Stimulated activated memory B cell treated with anti-CD40 and anti-IgM and Interleukin-4, amounts not matched to agents 10 μg/mL and 1 μg/mL and 100 μg/mL, for 72 hours (primary cell): ENCODE data around the gene SLCO2A1.

Experiments used
- ATAC-seq: fragments of 150-1000 bp; cut with Tn5 transposase; 2 replicates; pipeline ENCODE4 v1.10.0; 2021
- H3K27ac Mint-ChIP-seq: one replicate; pipeline ENCODE4 v1.8.0; 2022; ENCODE audit warnings: mild to moderate bottlenecking, mixed read lengths
- H3K27me3 Mint-ChIP-seq: one replicate; pipeline ENCODE4 v1.8.0; 2022; ENCODE audit warnings: mixed read lengths
- H3K36me3 Mint-ChIP-seq: one replicate; pipeline ENCODE4 v1.8.0; 2022; ENCODE audit warnings: mixed read lengths
- H3K4me1 Mint-ChIP-seq: one replicate; pipeline ENCODE4 v1.8.0; 2022; ENCODE audit warnings: mixed read lengths
- H3K4me3 Mint-ChIP-seq: one replicate; pipeline ENCODE4 v1.8.0; 2022; ENCODE audit warnings: mild to moderate bottlenecking, moderate library complexity, mixed read lengths
- H3K9me3 Mint-ChIP-seq: one replicate; pipeline ENCODE4 v1.8.0; 2022; ENCODE audit warnings: mixed read lengths

Gene SLCO2A1

GRCh38 chr3:134030379-134031347 is 938 bp upstream of the SLCO2A1 start:
- Mint-ChIP-seq H3K27me3 (peaks cover 57% of the 10 kb centered on the region), H3K27ac (no peak overlapping the region), H3K4me1 (peaks cover 8% of the 10 kb centered on the region), H3K9me3 (no peaks in the 10 kb centered on the region), H3K36me3 (no peaks in the 10 kb centered on the region), H3K4me3 (peak overlapping the region; percentile 48)
- no peak for ATAC-seq

- Mint-ChIP-seq H3K9me3 (no peaks in the 10 kb centered on the region), H3K36me3 (no peaks in the 10 kb centered on the region), H3K4me3 (peak overlapping the region; percentile 27), H3K27ac (no peak overlapping the region), H3K27me3 (peaks cover 49% of the 10 kb centered on the region), H3K4me1 (peaks cover 8% of the 10 kb centered on the region)
- ATAC-seq, result no peak
These were observed 430 bp downstream of the SLCO2A1 start for GRCh38 chr3:134029256-134029733.

- Mint-ChIP-seq H3K36me3 (no peaks in the 10 kb centered on the region), H3K4me3 (peak overlapping the region; percentile 28), H3K27ac (no peak overlapping the region), H3K4me1 (peaks cover 8% of the 10 kb centered on the region), H3K27me3 (peaks cover 48% of the 10 kb centered on the region), H3K9me3 (no peaks in the 10 kb centered on the region)
- ATAC-seq, result no peak
These were observed 1.1 kb downstream of the SLCO2A1 start for GRCh38 chr3:134028486-134029255.

- Mint-ChIP-seq H3K4me1 (peaks cover 8% of the 10 kb centered on the region), H3K4me3 (no peak overlapping the region), H3K36me3 (no peaks in the 10 kb centered on the region), H3K9me3 (no peaks in the 10 kb centered on the region), H3K27ac (no peak overlapping the region), H3K27me3 (peaks cover 38% of the 10 kb centered on the region)
- no peak for ATAC-seq
These were observed 2.1 kb downstream of the SLCO2A1 start for GRCh38 chr3:134027631-134028030.

GRCh38 chr3:134020135-134020680 is 9.5 kb downstream of the SLCO2A1 start:
- no peaks in the 10 kb centered on the region for H3K36me3 Mint-ChIP-seq
- ATAC-seq, result no peak
- peaks cover 14% of the 10 kb centered on the region for H3K27me3 Mint-ChIP-seq
- H3K4me1 Mint-ChIP-seq, result no peaks in the 10 kb centered on the region
- no peak overlapping the region for H3K27ac Mint-ChIP-seq
- no peak overlapping the region for H3K4me3 Mint-ChIP-seq
- H3K9me3 Mint-ChIP-seq, result no peaks in the 10 kb centered on the region

GRCh38 chr3:134018850-134019249 is 10.9 kb downstream of the SLCO2A1 start:
- Mint-ChIP-seq H3K27ac (no peak overlapping the region), H3K27me3 (peaks cover 14% of the 10 kb centered on the region), H3K9me3 (no peaks in the 10 kb centered on the region), H3K36me3 (no peaks in the 10 kb centered on the region), H3K4me1 (no peaks in the 10 kb centered on the region), H3K4me3 (no peak overlapping the region)
- ATAC-seq, result no peak

GRCh38 chr3:134018406-134018805 is 11.3 kb downstream of the SLCO2A1 start:
- no peaks in the 10 kb centered on the region for H3K36me3 Mint-ChIP-seq
- H3K27me3 Mint-ChIP-seq, result peaks cover 14% of the 10 kb centered on the region
- H3K27ac Mint-ChIP-seq, result no peak overlapping the region
- no peak for ATAC-seq
- no peaks in the 10 kb centered on the region for H3K9me3 Mint-ChIP-seq
- no peaks in the 10 kb centered on the region for H3K4me1 Mint-ChIP-seq
- no peak overlapping the region for H3K4me3 Mint-ChIP-seq

GRCh38 chr3:134017490-134017889 is 12.2 kb downstream of the SLCO2A1 start:
- Mint-ChIP-seq H3K27me3 (peaks cover 14% of the 10 kb centered on the region), H3K36me3 (no peaks in the 10 kb centered on the region), H3K4me1 (no peaks in the 10 kb centered on the region), H3K4me3 (no peak overlapping the region), H3K27ac (no peak overlapping the region), H3K9me3 (no peaks in the 10 kb centered on the region)
- ATAC-seq, result no peak

GRCh38 chr3:134014270-134014669 is 15.5 kb downstream of the SLCO2A1 start:
- Mint-ChIP-seq H3K27me3 (peaks cover 22% of the 10 kb centered on the region), H3K27ac (no peak overlapping the region), H3K4me3 (no peak overlapping the region), H3K4me1 (no peaks in the 10 kb centered on the region), H3K9me3 (no peaks in the 10 kb centered on the region), H3K36me3 (no peaks in the 10 kb centered on the region)
- no peak for ATAC-seq

GRCh38 chr3:134013280-134013679 is 16.4 kb downstream of the SLCO2A1 start:
- no peak for ATAC-seq
- no peaks in the 10 kb centered on the region for H3K36me3 Mint-ChIP-seq
- H3K4me3 Mint-ChIP-seq, result no peak overlapping the region
- peaks cover 24% of the 10 kb centered on the region for H3K27me3 Mint-ChIP-seq
- H3K9me3 Mint-ChIP-seq, result no peaks in the 10 kb centered on the region
- no peak overlapping the region for H3K27ac Mint-ChIP-seq
- no peaks in the 10 kb centered on the region for H3K4me1 Mint-ChIP-seq

GRCh38 chr3:134009345-134010000 is 20.3 kb downstream of the SLCO2A1 start:
- H3K4me3 Mint-ChIP-seq, result no peak overlapping the region
- ATAC-seq, result no peak
- no peaks in the 10 kb centered on the region for H3K36me3 Mint-ChIP-seq
- H3K27ac Mint-ChIP-seq, result no peak overlapping the region
- peaks cover 5% of the 10 kb centered on the region for H3K9me3 Mint-ChIP-seq
- H3K4me1 Mint-ChIP-seq, result no peaks in the 10 kb centered on the region
- H3K27me3 Mint-ChIP-seq, result peaks cover 24% of the 10 kb centered on the region

- ATAC-seq, result no peak
- H3K36me3 Mint-ChIP-seq, result no peaks in the 10 kb centered on the region
- H3K4me3 Mint-ChIP-seq, result no peak overlapping the region
- peaks cover 8% of the 10 kb centered on the region for H3K9me3 Mint-ChIP-seq
- no peak overlapping the region for H3K27ac Mint-ChIP-seq
- H3K27me3 Mint-ChIP-seq, result peaks cover 24% of the 10 kb centered on the region
- no peaks in the 10 kb centered on the region for H3K4me1 Mint-ChIP-seq
These were observed 21.0 kb downstream of the SLCO2A1 start for GRCh38 chr3:134008630-134009156.

- H3K27me3 Mint-ChIP-seq, result peaks cover 24% of the 10 kb centered on the region
- no peaks in the 10 kb centered on the region for H3K4me1 Mint-ChIP-seq
- H3K27ac Mint-ChIP-seq, result no peak overlapping the region
- H3K36me3 Mint-ChIP-seq, result no peaks in the 10 kb centered on the region
- H3K9me3 Mint-ChIP-seq, result peaks cover 12% of the 10 kb centered on the region
- H3K4me3 Mint-ChIP-seq, result no peak overlapping the region
- no peak for ATAC-seq
These were observed 21.9 kb downstream of the SLCO2A1 start for GRCh38 chr3:134007819-134008218.

- H3K27ac Mint-ChIP-seq, result no peak overlapping the region
- no peaks in the 10 kb centered on the region for H3K4me1 Mint-ChIP-seq
- peaks cover 13% of the 10 kb centered on the region for H3K27me3 Mint-ChIP-seq
- H3K4me3 Mint-ChIP-seq, result no peak overlapping the region
- no peak for ATAC-seq
- peaks cover 12% of the 10 kb centered on the region for H3K9me3 Mint-ChIP-seq
- no peaks in the 10 kb centered on the region for H3K36me3 Mint-ChIP-seq
These were observed 24.9 kb downstream of the SLCO2A1 start for GRCh38 chr3:134004841-134005240.

- no peaks in the 10 kb centered on the region for H3K36me3 Mint-ChIP-seq
- H3K4me1 Mint-ChIP-seq, result no peaks in the 10 kb centered on the region
- no peak overlapping the region for H3K4me3 Mint-ChIP-seq
- H3K9me3 Mint-ChIP-seq, result peaks cover 12% of the 10 kb centered on the region
- peak; percentile 42 for ATAC-seq
- no peak overlapping the region for H3K27ac Mint-ChIP-seq
- H3K27me3 Mint-ChIP-seq, result peaks cover 22% of the 10 kb centered on the region
These were observed 26.7 kb downstream of the SLCO2A1 start for GRCh38 chr3:134003066-134003465.
